ENCODE measurements around the gene OR10V1. TPM values are rescaled to one million over a fixed set of nuclear protein-coding genes. Genes with fewer than 3 reads are reported as not detected.

OR10V1 gene
- total RNA-seq, 1 experiment from 2014 or later, result not detected

- DNase-seq (ENCODE audit: low read depth), result peak; percentile 98
Measured at GRCh38 chr11:59668950-59669610, 44.6 kb downstream of the OR10V1 start, which contains the start of gene PATL1. PATL1 (minus strand) TSS chr11:59669037; CDS start chr11:59668895, 142 bp downstream.

DNA sequence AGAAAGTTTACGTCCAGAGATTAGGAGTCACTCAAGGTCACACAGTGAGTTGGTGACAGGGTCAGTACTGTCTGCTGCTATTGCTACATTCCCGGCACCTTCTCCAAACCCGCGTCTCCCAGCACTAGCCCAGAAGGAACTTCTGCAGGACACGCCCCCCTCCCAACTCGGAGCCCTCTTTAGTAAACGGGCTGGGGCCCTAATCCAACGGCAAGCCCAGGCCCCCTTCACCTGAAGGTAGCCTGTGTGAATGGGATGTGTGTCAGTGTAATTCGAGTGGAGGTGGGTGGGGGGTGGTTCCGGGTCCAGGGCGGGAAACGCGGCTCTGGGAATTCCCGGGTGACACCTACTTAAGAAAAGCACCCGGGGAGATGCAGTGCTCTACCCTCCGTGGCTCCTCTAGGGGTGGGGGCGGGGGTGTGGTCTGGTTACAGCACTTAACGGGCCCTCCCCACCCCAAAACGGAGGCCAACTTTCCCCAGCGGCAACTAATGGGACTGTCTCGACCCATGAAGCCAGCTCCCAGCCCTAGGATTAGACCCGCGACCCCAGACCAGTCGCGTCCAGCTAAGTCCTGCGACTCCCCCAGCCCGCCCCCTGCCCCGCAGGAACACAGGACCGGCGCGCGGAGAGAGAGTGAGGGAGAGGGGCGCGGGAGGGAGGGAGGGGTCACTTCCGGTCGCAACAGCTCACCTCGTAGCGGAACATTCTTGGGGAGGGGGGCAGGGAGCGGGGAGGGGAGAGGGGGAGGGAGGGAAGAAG is 45.3 kb downstream of the OR10V1 start:
- peak; percentile 47 for DNase-seq (ENCODE audit: low read depth)

DNA sequence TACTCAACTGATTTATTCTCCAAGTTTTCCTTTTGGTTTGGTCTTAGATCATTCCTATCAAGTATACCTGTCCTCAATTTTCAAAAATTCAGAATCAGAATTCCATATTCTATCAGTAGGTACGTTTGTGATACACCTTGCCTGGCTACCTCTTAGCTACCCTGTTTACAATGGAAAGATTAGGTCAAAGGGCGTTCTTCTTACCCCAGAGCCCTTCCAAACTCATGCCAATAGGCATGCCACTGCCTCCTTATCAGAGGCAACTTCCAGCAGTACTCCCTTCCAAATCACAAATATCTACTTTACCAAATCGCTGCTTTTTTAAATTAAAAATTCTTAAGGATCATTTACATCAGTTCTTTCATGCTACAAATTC is 45.8 kb downstream of the OR10V1 start:
- DNase-seq (ENCODE audit: low read depth), result no peak

GRCh38 chr11:59666969-59667368 is 46.7 kb downstream of the OR10V1 start:
- DNase-seq (ENCODE audit: low read depth), result no peak

Other genes starting within 250 kb of the OR10V1 start
- not detected in 2 replicates for gene OR4D10, start 240.5 kb downstream of the OR10V1 start, total RNA-seq (2014; rRNA removed; shearing (Covaris generic))
- gene OR4D11, start 210.3 kb downstream of the OR10V1 start, total RNA-seq (2014; rRNA removed; shearing (Covaris generic)), result not detected in 2 replicates
- gene OR4D9, start 202.3 kb downstream of the OR10V1 start, total RNA-seq (2014; rRNA removed; shearing (Covaris generic)), result not detected in 2 replicates
- gene OSBP, start 98.1 kb downstream of the OR10V1 start, total RNA-seq (2014; rRNA removed; shearing (Covaris generic)), result 13.4 and 18.0 TPM in 2 replicates
- 13.2 and 15.4 TPM in 2 replicates for gene PATL1, start 44.8 kb downstream of the OR10V1 start, total RNA-seq (2014; rRNA removed; shearing (Covaris generic))
- 41.6 and 42.6 TPM in 2 replicates for gene STX3, start 41.5 kb upstream of the OR10V1 start, total RNA-seq (2014; rRNA removed; shearing (Covaris generic))
- 91.6 and 95.7 TPM in 2 replicates for gene MRPL16, start 96.9 kb upstream of the OR10V1 start, total RNA-seq (2014; rRNA removed; shearing (Covaris generic))
- gene CBLIF, start 131.7 kb upstream of the OR10V1 start, total RNA-seq (2014; rRNA removed; shearing (Covaris generic)), result not detected in 2 replicates
- 0.30 and 4.1 TPM in 2 replicates for gene TCN1, start 152.6 kb upstream of the OR10V1 start, total RNA-seq (2014; rRNA removed; shearing (Covaris generic))
- gene OOSP3, start 164.9 kb upstream of the OR10V1 start, total RNA-seq (2014; rRNA removed; shearing (Covaris generic)), result 0.13 TPM in 1 of 2 replicates, not detected in the other
- not detected in 2 replicates for gene OOSP1, start 224.6 kb upstream of the OR10V1 start, total RNA-seq (2014; rRNA removed; shearing (Covaris generic))